Skin of body (tissue), 2 donors: ENCODE data around the gene FANCL. TPM values are rescaled to one million over a fixed set of nuclear protein-coding genes. Genes with fewer than 3 reads are reported as not detected.
A peak's percentile ranks its signal among the peaks of the same experiment; 100 is the strongest.
"Not testable (repeated sequence)": the region's sequence is repeated elsewhere in the genome, so short reads cannot be mapped to it uniquely, and the experiment has no call there.

Source experiments
- DNase-seq: peaks from one replicate; lab custom pipeline; 2025; lab: John Stamatoyannopoulos, UW
- total RNA-seq: library from RNA; depleted of rRNA; stranded (reverse); fragments of >200 nt; gene quantifications from one replicate; pipeline ENCODE4 v1.2.3, GENCODE V29; 2014

FANCL gene
- total RNA-seq, 1 donor from 2014 or later = 28.2 TPM

DNA sequence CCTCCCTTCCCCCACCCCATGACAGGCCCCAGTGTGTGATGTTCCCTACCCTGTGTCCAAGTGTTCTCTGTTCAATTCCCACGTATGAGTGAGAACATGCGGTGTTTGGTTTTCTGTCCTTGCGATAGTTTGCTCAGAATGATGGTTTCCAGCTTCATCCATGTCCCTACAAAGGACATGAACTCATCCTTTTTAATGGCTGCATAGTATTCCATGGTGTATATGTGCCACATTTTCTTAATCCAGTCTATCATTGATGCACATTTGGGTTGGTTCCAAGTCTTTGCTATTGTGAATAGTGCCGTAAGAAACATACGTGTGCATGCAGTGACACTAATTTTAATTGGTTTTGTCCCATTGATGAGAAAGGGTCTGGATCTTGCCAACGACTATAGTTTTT is 95.4 kb downstream of the FANCL start:
- not testable (repeated sequence) for DNase-seq

DNA sequence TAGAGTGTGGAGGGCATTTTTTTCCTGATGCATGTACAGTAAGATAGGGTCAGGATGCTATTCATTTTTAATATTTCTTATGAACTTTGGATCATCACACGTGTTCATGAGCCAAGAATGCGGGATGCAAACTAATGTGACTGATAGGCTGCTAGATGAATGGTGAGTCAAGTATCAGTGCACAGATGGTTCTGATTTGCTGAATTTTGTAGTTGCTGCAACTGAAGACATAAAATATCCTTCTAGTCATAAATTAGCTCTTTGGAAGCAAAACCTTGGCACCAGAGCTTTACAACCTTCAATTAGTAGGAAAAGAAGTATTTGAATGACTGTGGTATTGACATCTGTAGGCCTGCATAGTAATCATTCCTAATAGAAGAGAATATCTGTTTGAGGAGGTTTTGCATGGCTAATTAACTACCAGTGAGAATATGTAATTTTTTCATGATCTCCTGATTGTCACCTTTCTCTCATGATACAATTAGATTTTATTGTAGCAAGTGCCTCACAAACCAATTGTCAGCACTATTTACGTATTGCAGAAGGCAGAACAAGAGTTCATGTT is 100.5 kb downstream of the FANCL start:
- peak; percentile 82 for DNase-seq

DNA sequence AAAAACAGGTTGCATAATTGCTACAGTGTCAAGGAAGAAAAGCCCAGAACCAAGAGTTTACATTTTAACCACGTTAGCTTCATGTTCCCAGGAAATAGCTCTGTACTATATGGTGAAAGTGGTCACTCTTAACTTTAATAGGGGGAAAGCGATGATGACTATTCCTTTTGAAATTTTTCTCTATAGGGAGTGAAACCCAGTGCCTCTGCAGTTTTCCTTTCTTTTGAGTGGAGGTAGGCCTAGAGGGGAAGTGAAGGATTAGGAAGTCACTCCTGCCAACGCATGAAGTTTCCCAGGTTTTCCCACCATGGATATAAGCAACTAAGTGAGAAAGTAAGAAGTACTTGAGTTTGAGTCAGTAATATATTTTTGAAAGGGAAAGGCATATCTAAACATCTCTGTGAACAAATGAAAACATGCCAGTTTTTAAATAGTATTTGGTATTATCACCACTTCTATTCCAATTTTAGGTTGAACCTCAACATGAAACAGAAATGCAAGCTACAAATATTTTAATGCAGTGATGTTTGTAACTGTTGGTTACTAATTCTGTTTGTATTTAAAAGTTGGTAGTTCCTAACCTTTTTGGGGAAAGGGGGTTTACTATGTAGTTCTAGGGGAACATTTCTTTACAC is 102.6 kb downstream of the FANCL start:
- DNase-seq = no peak

DNA sequence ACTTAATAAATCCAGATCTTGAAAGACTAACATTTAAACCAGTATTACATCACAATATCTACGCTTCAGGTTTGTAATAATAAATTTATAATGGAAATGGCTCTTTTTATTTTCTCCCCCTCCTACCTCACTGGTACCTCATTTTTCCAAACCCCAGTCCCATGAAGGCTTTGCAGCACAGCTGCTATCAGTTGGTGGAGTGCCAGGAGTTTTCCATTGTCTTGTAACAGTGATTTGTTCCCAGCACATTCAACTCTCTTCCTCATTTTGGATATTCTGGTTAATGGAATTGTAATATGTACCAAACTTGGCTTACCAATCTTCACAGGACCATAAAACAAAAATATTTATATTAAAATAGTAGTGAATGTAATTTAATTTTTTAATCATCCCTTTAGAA is 103.3 kb downstream of the FANCL start:
- DNase-seq = peak; percentile 35

DNA sequence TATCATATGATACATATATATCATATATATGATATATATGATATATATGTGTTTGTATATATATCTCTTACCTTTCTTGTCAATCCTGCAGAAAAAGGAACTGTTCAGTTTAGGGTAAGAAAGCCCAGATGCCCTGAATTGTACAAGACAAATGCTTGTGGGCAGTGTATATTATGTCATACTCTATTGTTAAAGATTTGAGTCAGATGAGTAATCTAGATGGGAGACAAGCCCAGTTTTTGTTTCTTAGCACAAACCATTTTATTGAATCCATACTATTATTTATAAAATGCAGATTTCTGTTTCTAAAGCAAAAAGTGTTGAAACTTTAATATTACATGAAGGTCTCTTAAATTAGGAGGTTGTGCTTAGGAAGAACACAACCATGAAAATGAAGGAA is 103.9 kb downstream of the FANCL start:
- DNase-seq = peak; percentile 67

DNA sequence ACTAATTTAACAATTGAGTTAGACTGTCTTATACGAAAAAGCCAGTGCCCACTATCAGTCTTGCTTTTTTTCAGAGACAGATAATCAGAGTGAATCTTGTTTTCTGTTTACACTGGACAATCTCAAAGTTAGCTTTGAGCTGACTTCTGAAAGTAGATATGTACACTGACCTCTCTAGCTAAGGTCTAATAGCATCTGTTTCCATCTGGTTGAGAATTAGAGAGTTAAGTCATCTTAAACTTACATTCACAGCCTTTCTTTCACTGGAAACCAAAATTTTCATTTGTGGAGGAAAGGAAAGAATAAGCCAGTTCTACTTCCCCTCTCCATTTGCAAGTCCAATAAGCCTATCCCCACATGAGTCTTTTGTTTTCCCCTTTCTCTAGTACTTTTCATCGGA is 105.3 kb downstream of the FANCL start:
- DNase-seq = no peak

DNA sequence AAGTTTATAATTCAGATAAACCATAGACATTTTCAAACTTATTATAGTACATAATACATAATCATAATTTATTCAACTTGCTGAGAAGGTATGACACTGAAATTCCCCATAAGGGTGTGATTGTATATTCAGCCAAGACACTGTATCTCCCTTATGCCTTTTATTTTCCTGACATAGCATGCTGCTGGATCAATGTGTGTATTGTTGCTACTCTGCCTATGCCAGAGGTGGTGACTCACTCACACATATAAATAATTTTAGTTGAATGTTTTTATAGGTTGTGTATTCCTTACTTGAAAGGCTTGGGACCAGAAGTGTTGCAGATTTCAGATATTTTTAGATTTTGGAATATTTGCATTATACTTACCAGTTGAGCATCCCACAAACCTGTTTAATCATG is 107.7 kb downstream of the FANCL start:
- no peak for DNase-seq

DNA sequence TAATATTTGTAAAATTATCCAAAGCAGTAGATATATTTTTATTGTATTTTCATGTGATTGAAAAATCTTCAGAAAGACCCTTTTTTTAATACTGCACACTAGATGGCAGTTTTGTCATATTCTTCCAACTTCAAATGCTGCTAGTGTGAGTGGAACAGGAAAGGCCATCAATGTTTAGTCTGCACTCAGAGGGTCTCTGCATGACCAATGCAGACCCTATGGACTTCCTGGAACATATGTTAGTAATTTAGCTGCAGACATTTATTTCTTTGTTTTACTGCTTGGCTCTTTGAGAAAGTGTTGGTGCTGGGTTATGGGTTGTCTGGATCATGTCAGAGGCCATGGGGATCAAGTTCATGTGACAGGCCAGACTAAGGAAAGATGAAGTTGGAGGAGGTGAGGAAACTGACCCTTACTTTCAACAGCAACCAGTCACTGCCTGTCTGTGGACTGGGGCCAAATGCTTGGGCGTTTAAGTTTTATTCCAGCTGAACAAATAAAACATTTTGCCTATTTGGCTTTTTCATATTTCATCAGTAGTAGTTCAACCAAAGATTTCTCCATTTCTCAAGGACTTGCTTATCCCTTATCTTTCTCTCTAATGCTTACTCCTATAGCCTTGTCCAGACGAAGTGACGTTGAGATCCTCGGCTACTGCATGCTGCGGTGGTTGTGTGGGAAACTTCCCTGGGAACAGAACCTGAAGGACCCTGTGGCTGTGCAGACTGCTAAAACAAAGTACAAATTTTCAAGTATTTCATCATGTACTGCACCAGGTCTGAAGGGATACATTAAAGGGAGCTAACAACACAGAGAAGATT is 109.7 kb downstream of the FANCL start:
- peak; percentile 32 for DNase-seq

DNA sequence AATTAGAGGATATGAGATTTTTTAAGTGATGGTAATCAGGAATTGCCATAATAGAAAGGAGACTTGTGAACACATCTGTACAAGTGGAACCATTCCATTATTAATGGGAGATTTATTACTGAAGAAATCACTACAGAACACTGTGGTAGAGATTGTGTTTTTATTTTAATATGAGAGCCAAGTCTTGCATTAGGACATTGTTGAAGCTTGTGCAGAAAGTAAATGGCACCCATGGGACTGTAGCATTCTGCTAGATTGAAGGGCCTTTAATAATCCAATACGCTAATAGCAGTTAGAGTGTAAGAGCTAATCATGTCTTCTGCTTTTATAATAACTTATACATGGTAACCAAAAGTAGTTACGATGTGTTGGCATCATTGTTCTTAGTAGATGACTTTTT is 110.9 kb downstream of the FANCL start:
- peak; percentile 20 for DNase-seq

DNA sequence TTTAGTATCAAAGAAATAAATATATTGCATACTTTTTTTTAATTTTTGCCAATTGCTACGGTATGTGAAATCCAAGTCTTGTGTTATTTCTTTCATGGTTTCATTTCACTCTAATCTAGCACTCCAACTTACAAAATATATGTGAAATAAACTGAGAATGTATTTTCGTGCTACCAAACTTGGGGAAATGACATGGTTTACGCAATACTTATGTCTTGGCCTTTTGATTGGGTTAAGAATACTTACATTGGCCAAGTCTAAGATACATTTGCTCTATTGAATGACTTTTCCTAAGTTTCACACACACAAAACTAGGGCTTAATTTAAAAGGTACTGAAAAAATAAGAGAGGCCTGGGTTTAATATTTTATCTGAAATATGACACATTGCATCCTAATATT is 114.0 kb downstream of the FANCL start:
- no peak for DNase-seq

DNA sequence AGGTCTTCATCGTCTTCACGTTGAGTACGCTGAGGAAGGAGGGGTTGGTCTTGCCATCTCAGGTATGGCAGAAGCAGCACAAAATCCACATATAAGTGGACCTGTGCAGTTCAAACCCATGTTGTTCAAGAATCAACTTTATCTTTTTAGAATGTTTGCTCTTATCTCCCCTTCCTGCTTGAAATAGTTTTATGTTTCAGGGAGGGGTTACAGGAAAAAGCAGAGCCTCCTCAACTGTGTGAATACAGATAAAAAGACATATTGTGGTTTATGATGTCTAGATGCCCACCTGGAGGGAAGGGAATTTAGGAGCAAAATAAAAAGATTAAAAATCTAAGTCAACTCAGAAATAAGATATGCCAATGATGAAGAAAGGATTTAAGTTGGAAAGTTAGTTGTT is 118.6 kb downstream of the FANCL start:
- no peak for DNase-seq

DNA sequence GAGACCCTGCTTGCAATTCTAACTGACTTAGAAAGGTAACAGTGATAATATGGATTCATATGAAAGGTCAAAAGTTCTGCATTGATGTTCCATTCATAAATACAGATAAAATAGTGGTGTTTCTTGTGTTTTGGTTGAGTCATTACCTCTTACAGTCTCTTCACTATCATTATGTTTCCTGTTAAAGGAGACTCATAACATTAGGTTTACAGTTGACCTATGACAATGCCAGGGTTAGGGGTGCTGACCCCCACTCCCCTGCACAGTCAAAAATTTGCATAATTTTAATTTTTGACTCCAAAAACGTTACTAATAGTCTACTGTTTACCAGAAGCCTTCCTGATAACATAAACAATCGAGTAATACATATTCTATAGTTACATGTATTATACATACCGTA is 119.1 kb downstream of the FANCL start:
- no peak for DNase-seq

DNA sequence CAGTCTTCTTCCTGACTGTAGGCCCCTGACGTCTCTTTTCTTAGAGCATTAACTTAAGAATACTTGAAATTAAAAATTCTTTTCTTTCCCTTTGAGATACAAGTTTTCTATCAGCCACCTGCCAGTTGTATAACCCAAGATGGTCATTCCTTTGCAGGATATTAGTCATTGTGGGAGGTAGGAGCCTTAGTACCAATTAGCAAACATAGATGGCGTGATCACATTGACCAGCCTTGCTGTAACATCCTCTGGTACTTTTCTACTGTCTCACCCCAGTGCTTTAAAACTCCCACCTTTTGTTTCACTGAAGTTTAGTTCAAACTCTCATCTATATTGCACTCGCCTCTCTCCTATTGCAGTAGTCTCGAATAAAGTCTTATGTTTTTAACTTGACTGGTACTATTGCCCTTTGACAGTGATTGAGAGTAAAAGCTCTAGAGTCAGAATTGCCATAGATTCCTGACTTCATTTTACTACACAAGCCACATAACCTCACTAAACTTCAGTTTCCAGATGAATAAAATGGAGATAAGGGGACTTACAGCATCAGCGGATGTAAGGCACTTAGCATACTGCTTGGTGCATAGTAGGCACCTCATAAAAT is 120.4 kb downstream of the FANCL start:
- no peak for DNase-seq

DNA sequence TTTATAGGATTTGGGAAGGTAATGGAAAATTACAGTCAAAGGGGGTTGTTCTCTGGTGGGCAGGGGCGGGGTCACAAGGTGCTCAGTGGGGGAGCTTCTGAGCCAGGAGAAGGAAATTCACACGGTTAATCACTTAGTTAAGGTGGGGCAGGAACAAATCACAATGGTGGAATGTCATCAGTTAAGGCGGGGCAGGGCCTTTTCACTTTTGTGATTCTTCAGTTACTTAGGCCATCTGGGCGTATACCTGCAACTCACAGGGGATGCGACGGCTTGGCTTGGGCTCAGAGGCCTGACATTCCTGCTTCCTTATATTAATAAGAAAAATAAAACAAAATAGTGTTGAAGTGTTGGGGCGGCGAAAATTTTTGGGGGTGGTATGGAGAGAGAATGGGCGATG is 127.6 kb downstream of the FANCL start:
- not testable (repeated sequence) for DNase-seq

DNA sequence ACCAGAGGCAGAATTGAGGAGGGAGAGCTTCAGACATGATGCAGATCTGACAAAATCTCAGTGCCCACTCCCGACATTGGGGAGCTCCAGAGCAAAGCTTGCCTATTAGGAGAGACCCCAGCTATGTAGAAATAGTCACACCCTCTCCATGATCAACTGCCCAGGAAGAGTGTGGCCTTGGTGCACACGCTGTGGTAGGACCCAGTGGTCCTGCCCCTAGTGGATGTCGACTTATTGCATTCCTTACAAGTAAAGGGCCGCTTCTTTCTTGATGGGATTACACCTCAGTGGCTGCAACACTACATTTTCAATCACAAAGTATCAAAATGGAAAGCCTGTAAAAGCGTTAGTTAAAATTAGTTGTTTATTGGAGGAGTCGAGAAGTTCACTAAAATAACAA is 130.4 kb downstream of the FANCL start:
- no peak for DNase-seq

DNA sequence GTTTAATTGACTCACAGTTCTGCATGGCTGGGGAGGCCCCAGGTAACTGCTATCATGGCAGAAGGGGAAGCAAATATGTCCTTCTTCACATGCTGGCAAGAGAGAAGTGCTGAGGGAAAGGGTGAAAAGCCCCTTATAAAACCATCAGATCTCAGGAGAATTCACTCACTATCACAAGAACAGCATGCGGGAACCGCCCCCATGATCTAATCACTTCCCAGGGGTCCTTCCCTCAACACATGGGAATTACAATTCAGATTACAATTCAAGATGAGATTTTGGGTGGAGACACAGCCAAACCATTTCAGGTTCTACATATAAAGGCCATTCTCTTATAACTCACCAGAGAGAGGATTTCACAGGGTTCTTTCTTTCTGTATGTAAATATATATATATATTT is 131.6 kb downstream of the FANCL start:
- no peak for DNase-seq

Other genes starting within 250 kb of the FANCL start
- 15.2 TPM for gene VRK2, start 194.5 kb downstream of the FANCL start, total RNA-seq